ENCODE results near the gene HM13. TPM values are rescaled to one million over a fixed set of nuclear protein-coding genes. Genes with fewer than 3 reads are reported as not detected.
A peak's percentile ranks its signal among the peaks of the same experiment; 100 is the strongest.

HM13 gene
- total and polyA plus RNA-seq, 9 of the 15 experiments (the other 6 are each of a cell fraction or from before 2014, with no cell fraction given), result 7.7 to 136 (median 74.5) TPM

DNA sequence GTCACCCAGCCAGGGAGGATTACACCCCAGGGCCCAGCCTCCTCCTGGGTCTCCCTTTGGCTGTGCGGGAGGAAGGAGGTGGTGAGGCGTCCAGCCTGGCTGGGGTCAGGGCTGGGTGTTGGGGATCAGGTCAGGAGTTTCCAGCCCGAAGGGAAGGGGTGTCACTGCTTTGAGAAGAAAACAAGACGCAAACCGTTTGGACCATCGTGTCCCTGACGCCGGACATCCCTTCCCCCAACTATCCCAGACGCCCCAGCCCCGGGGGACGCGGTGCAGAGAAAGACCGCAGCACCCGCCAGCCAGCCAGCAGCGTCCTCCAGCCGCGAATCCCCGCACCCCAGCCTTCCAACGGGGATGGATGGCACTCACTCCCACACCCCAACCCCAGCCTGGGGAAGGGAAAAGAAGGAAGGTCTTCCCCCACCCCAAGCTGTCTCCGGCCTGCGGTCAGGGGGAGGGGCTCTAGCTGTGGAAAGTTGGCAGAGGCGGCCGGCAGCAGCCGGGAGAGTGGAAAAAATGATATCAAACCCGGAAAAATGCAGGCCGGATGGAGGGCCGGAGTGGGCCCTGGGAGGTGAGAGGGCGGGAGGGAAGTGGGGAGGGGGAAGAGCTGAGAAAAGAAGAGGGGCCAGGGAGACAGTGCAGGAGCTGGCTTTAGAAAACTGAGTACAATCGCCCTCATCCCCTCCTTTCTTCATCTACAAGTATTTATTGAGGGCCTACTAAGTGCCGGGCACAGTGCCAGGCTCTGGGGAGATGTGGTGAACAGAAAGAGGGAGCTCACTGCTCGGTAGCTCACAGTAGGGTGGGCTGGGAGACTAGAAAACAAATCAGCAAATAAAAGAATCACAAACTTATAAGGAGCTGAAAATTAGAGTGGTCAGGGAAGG lies 28.5 kb upstream of the HM13 start (continued):
- TF ChIP-seq ZNF592 (IDR thresholded peaks at IDR 0.05) (no peak), GABPA (tag; conservative IDR thresholded peaks at IDR 0.05; ENCODE audit: low read depth) (peak; percentile 57), TCFL5 (CRISPR knock-in tag; conservative IDR thresholded peaks at IDR 0.05) (no peak), ARID1B (IDR thresholded peaks at IDR 0.05) (0 out of 2 replicates have a peak, but pooled peaks have one; percentile 27), TFE3 (CRISPR knock-in tag; IDR thresholded peaks at IDR 0.05) (no peak), RAD21 (CRISPR knock-in tag; conservative IDR thresholded peaks at IDR 0.05 in 1 of 2, IDR thresholded peaks at IDR 0.05 in 1 of 2) (no peak), MTF1 (CRISPR knock-in tag; IDR thresholded peaks at IDR 0.05; ENCODE audit: borderline replicate concordance) (no peak), ZNF830 (CRISPR knock-in tag; IDR thresholded peaks at IDR 0.05) (no peak), RBBP5 (IDR thresholded peaks at IDR 0.05; ENCODE audit: borderline replicate concordance, insufficient read depth, low read length, poor library complexity, severe bottlenecking) (no peak), CHD4 (IDR thresholded peaks at IDR 0.05; ENCODE audit: insufficient read depth, insufficient replicate concordance, low read depth, low read length, poor library complexity, severe bottlenecking) (no peak), ESRRA (IDR thresholded peaks at IDR 0.05; ENCODE audit: borderline replicate concordance, low read depth) (peak; percentile 38; the same call in 1 of the 2 replicates), ETV6 (IDR thresholded peaks at IDR 0.05; ENCODE audit: borderline replicate concordance in 1 of 2, low read depth in 2 of 2, low read length in 1 of 2) (no peak), ETV6 (CRISPR knock-in tag; IDR thresholded peaks at IDR 0.05; ENCODE audit: borderline replicate concordance) (no peak), IFI16 (CRISPR knock-in tag; IDR thresholded peaks at IDR 0.05) (no peak), U2AF2 (optimal IDR thresholded peaks at IDR 0.05; ENCODE audit: low read depth, low read length) (no peak), ETV1 (tag; conservative IDR thresholded peaks at IDR 0.05; ENCODE audit: low read depth) (peak; percentile 77), CCAR2 (IDR thresholded peaks at IDR 0.05; ENCODE audit: low read depth, low read length) (no peak), THAP7 (CRISPR knock-in tag; IDR thresholded peaks at IDR 0.05) (no peak), MAZ (CRISPR knock-in tag; conservative IDR thresholded peaks at IDR 0.05 in 1 of 2, IDR thresholded peaks at IDR 0.05 in 1 of 2) (peak; percentile 25 to 54; a peak in 2 of 4 replicates)
